ENCODE measurements around the gene DTHD1.

DTHD1 gene

DNA sequence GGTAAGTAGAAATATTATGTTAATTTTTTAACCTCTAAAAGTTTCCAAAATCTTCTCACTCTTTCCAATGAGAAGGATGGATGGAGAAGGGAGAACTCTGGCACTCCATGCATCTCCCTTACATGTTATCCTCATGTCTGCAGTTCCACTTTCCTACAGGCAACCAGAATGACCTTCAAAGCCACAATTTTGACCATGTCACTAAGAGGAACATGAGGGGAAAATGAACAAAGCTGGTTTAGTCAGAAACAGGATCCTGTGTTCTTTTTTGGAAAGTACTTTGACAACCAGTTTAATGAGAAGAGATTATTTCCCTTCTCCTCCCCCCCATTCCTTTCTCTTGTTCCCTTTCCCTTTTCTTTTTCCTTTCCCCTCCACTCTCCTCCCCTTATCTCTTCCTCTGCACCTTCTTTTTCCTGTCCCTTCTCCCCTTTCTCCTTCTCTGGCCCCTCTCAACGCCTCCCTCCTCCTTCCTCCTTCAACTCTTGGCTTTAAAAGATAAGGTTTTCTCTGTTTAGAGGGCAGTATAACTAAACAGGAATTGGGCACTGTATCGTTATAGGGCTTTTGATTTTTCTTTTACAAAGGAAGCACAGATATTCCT lies 42.5 kb downstream of the DTHD1 start:
- no peak for DNase-seq (ENCODE audit: low read depth)
- no peak for TF ChIP-seq CTCF (IDR thresholded peaks at IDR 0.05; ENCODE audit: low read length, missing control alignments)
- H3K4me3 ChIP-seq (replicated peaks; ENCODE audit: low read depth, low read length) = no peak overlapping the region

- no peak for TF ChIP-seq CTCF (IDR thresholded peaks at IDR 0.05; ENCODE audit: low read length, missing control alignments)
- DNase-seq (ENCODE audit: low read depth) = no peak
- H3K4me3 ChIP-seq (replicated peaks; ENCODE audit: low read depth, low read length) = no peak overlapping the region
These were observed 43.4 kb downstream of the DTHD1 start for GRCh38 chr4:36324808-36325207.

GRCh38 chr4:36325499-36325898 lies 44.1 kb downstream of the DTHD1 start:
- DNase-seq (ENCODE audit: low read depth) = no peak
- H3K4me3 ChIP-seq (replicated peaks; ENCODE audit: low read depth, low read length) = no peak overlapping the region
- TF ChIP-seq CTCF (IDR thresholded peaks at IDR 0.05; ENCODE audit: low read length, missing control alignments) = no peak

DNA sequence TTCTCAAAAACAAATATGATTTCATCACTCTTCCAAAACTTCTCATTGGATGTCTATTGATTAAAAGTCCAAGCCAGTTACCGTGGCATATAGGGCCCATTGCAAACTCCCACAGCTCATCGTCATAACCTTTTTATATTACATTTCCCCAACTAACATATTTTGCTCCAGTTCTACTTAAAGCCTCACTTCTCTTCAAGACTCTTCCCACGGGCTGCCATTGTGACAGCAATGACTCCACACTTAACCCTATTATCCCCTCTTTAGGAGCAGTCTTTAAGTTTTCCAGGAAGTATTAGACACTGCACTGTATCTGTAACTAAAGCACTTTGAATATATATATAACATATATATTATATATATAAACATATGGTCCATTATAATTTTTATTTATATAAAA lies 44.5 kb downstream of the DTHD1 start:
- no peak for TF ChIP-seq CTCF (IDR thresholded peaks at IDR 0.05; ENCODE audit: low read length, missing control alignments)
- DNase-seq (ENCODE audit: low read depth) = no peak
- H3K4me3 ChIP-seq (replicated peaks; ENCODE audit: low read depth, low read length) = no peak overlapping the region

- H3K4me3 ChIP-seq (replicated peaks; ENCODE audit: low read depth, low read length) = no peak overlapping the region
- TF ChIP-seq CTCF (IDR thresholded peaks at IDR 0.05; ENCODE audit: low read length, missing control alignments) = no peak
- no peak for DNase-seq (ENCODE audit: low read depth)
These were observed 45.1 kb downstream of the DTHD1 start for GRCh38 chr4:36326476-36327029.

GRCh38 chr4:36327400-36327799 lies 46.0 kb downstream of the DTHD1 start:
- no peak for DNase-seq (ENCODE audit: low read depth)
- H3K4me3 ChIP-seq (replicated peaks; ENCODE audit: low read depth, low read length) = no peak overlapping the region
- no peak for TF ChIP-seq CTCF (IDR thresholded peaks at IDR 0.05; ENCODE audit: low read length, missing control alignments)

DNA sequence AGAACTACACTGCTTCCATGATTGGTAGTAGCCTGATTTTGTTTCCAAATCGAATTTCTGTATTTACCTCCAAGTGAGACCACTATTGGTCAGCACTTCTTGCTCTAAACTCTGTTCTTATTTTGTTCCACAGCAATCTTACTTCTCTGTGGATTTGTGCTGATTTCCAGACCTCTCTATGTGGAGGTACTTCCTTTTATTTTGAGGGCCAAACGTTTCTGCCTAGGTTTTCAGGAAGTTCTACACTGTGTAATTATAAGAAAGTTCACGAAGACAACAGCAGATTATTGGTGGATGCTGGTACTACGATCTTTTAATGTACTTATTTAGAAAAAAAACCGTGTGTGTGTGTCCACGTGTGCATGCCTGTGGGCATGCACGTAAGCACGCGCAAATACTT lies 46.7 kb downstream of the DTHD1 start:
- DNase-seq (ENCODE audit: low read depth) = no peak
- H3K4me3 ChIP-seq (replicated peaks; ENCODE audit: low read depth, low read length) = no peak overlapping the region
- TF ChIP-seq CTCF (IDR thresholded peaks at IDR 0.05; ENCODE audit: low read length, missing control alignments) = no peak
